PFSK-1 (cell line): Measurements from ENCODE around the gene MTG1.

ENCODE experiments used
- FOXP2 ChIP-seq: optimal IDR thresholded peaks from 2 replicates; pipeline ENCODE3; 2011; ENCODE audit warnings: borderline replicate concordance, control low read depth, inconsistent platforms; ENCODE audit not compliant: insufficient read depth; ENCODE audit errors: extremely low read length, extremely low read depth
- POLR2AphosphoS5 ChIP-seq: IDR thresholded peaks from 2 replicates; pipeline ENCODE4 v1.6.1; 2012; ENCODE audit warnings: low read depth, mild to moderate bottlenecking, control low read depth, low read length, moderate library complexity
- REST ChIP-seq, 2 experiments: IDR thresholded peaks; 2 replicates each; pipeline versions ENCODE4 v1.6.1 to v1.8.0; 2011 to 2012; ENCODE audit warnings: low read depth in 2 of 2, low read length in 2 of 2, control low read depth in 1 of 2, inconsistent platforms in 1 of 2, mild to moderate bottlenecking in 1 of 2, moderate library complexity in 1 of 2; ENCODE audit not compliant: insufficient read depth in 1 of 2
- SIN3A ChIP-seq: IDR thresholded peaks from 2 replicates; pipeline ENCODE4 v1.6.1; 2012; ENCODE audit warnings: mild to moderate bottlenecking, low read length, moderate library complexity, borderline replicate concordance; ENCODE audit not compliant: insufficient read depth
- TAF1 ChIP-seq: IDR thresholded peaks from 2 replicates; pipeline ENCODE4 v1.6.1; 2012; ENCODE audit warnings: low read length, control low read depth, borderline replicate concordance; ENCODE audit not compliant: insufficient read depth

MTG1 gene

GRCh38 chr10:133349160-133349568 is 44.8 kb upstream of the MTG1 start:
- TF ChIP-seq SIN3A = no peak
- TF ChIP-seq REST (IDR thresholded peaks at IDR 0.05; ENCODE audit: insufficient read depth in 1 of 2, low read depth in 2 of 2, low read length in 2 of 2) = no peak
- TF ChIP-seq TAF1 = no peak
- TF ChIP-seq POLR2AphosphoS5 = no peak

- no peak for TF ChIP-seq SIN3A
- TF ChIP-seq REST (IDR thresholded peaks at IDR 0.05; ENCODE audit: insufficient read depth in 1 of 2, low read depth in 2 of 2, low read length in 2 of 2) = no peak
- no peak for TF ChIP-seq TAF1
- TF ChIP-seq FOXP2 = no peak
- no peak for TF ChIP-seq POLR2AphosphoS5
Measured at GRCh38 chr10:133349577-133350011, 44.4 kb upstream of the MTG1 start.

GRCh38 chr10:133350283-133350949 is 43.5 kb upstream of the MTG1 start:
- no peak for TF ChIP-seq TAF1
- no peak for TF ChIP-seq REST (IDR thresholded peaks at IDR 0.05; ENCODE audit: insufficient read depth in 1 of 2, low read depth in 2 of 2, low read length in 2 of 2)
- TF ChIP-seq FOXP2 = no peak

GRCh38 chr10:133350950-133351329 is 43.0 kb upstream of the MTG1 start:
- no peak for TF ChIP-seq FOXP2
- TF ChIP-seq TAF1 = no peak
- TF ChIP-seq REST (IDR thresholded peaks at IDR 0.05; ENCODE audit: insufficient read depth in 1 of 2, low read depth in 2 of 2, low read length in 2 of 2) = no peak
- TF ChIP-seq SIN3A = no peak
- no peak for TF ChIP-seq POLR2AphosphoS5
